ENCODE data around the gene NUDT1.

The NUDT1 gene

DNA sequence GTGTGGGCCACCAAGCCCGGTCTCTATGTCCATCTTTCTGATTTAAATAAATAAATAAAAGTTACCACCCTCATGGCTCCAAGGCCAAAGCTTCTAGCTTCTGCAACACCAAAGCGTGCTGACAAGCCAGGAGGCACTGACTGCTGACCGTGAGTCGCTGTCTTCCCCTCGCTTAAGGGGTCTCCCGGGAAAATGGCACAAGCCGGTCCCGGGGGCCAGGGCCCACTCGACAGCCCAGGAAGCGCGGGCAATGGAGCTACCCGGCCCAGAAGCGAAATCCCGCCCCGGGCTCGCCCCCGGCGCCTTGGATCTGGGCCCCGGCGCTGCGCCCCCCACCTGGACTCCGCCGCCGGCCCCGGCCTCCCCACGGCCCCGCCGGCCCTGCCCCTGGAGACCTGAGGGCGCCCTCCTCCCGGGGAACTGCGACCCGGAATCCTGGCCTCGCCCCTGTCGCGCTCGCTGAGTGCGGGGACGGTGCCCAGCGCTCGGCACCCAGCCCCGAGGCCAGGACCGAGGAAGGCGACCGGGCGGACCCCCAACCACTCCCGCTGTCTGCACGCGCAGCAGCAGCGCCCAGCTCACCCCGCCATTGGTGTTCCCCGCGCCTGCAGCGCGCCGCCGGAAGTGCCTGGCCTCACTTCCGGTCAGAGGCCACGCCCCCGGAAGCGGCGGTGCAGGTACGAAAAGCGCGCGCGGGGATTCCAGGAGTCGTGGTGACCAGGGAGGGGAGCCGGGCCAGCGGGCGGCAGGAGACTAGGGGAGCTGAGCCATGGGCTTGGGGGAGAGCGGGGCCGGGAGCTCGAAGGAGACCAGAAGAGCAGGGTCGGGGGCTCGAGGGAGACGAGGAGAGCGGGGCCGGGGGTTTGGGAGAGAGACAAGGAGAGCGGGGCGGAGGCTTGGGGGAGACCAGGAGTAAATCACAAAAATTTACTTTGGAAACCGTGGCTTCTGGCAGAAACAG, at the start of gene NUDT1, which contains the start of gene MRM2:
NUDT1 (plus strand) TSS at position 647 of the 961 bp plus-strand sequence. CDS start 2,349 bp downstream, outside the sequence.
MRM2 (minus strand) TSS at position 626 of the 961 bp plus-strand sequence; CDS start at position 590, 36 bp downstream.
- Mint-ChIP-seq H3K9me3 (no peaks in the 10 kb centered on the region), H3K27ac (peak within 1 kb of the TSS in 2 of 3 experiments; percentile 77 to 81), H3K36me3 (ENCODE audit: low read depth) (peaks cover 20% of the 10 kb centered on the region), H3K4me1 (peaks cover 12% of the 10 kb centered on the region), H3K27me3 (ENCODE audit: low read depth) (no peaks in the 10 kb centered on the region), H3K4me3 (peak within 1 kb of the TSS; percentile 91 to 96 (median 94))
- TF ChIP-seq, protein P1, sequence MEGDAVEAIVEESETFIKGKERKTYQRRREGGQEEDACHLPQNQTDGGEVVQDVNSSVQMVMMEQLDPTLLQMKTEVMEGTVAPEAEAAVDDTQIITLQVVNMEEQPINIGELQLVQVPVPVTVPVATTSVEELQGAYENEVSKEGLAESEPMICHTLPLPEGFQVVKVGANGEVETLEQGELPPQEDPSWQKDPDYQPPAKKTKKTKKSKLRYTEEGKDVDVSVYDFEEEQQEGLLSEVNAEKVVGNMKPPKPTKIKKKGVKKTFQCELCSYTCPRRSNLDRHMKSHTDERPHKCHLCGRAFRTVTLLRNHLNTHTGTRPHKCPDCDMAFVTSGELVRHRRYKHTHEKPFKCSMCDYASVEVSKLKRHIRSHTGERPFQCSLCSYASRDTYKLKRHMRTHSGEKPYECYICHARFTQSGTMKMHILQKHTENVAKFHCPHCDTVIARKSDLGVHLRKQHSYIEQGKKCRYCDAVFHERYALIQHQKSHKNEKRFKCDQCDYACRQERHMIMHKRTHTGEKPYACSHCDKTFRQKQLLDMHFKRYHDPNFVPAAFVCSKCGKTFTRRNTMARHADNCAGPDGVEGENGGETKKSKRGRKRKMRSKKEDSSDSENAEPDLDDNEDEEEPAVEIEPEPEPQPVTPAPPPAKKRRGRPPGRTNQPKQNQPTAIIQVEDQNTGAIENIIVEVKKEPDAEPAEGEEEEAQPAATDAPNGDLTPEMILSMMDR (IDR thresholded peaks at IDR 0.05; ENCODE audit: unreplicated experiment in 3 of 3) = no peak

DNA sequence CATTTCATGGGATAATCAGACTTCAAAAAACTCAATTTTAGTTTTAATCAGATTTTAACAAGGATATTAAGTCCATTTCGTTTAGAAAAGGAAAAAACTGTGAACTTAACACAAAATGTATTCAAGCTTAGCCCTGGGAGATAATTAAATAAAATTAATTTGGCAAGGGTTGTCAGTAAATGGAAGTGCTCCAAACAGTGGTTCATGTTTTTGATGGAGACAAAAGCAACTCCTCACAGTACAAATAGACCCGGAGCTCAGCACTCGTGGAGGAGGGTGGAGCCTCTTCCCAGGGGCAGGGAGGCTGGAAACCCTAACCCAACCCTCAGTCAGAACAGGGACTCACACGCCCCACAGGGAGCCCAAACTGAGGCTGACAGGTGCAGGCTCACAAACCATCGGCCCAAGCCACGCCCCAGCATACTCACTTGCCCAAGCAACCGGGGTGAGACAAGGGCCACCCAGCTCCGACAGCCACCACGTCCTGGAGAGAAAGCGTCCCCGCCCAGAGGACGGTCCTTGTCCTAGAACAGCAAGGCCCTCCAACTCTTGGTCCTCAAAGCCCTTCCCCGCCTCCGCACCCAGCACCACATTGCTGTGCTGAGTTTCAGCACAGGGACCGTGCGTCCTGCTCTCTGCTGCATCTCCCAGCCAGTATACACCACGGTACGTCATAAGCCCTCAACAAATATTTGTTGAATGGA, 49.0 kb upstream of the NUDT1 start:
- H3K27me3 Mint-ChIP-seq (ENCODE audit: low read depth) = peaks cover 10% of the 10 kb centered on the region
- H3K27ac Mint-ChIP-seq = no peak overlapping the region
- H3K4me3 Mint-ChIP-seq = no peak overlapping the region
- H3K36me3 Mint-ChIP-seq (ENCODE audit: low read depth) = peaks cover 77% of the 10 kb centered on the region
- H3K9me3 Mint-ChIP-seq = peaks cover 11% of the 10 kb centered on the region
- H3K4me1 Mint-ChIP-seq = peaks cover 20% of the 10 kb centered on the region
- TF ChIP-seq, protein P1 (IDR thresholded peaks at IDR 0.05; ENCODE audit: unreplicated experiment in 3 of 3) = no peak

DNA sequence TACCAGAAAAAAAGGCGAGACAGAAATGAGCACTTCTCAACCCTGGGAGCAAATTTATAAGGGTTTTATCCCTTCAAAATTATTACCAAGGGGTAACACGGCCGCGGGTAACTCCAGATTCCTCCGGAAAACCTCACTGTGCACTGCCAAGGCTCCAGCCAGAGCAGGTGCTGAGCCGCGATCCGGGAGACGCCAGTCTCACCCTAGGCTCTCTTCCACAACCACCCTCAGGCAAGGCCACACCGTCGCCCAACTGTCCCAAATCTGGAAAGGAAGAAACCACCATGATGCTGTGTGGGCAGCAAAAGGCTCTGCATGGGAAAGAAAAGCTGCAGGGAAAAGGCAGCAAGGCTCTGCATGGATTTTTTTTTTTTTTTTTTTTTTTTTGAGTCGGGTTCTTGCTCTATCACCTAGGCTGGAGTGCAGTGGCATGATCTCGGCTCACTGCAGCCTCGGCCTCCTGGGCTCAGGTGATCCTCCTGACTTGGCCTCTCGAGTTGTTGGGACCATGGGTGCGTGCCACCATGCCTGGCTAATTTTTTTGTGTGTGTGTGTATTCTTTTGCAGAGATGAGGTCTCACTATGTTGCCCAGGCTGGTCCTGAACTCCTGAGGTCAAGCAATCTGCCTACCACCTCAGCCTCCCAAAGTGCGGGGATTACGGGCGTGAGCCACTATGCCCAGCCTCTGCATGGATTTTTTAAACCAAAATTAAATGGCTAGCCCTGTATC, 48.3 kb upstream of the NUDT1 start:
- peaks cover 10% of the 10 kb centered on the region for H3K27me3 Mint-ChIP-seq (ENCODE audit: low read depth)
- peaks cover 69% of the 10 kb centered on the region for H3K36me3 Mint-ChIP-seq (ENCODE audit: low read depth)
- peaks cover 20% of the 10 kb centered on the region for H3K4me1 Mint-ChIP-seq
- TF ChIP-seq, protein P1 (IDR thresholded peaks at IDR 0.05; ENCODE audit: unreplicated experiment in 3 of 3) = no peak
- peaks cover 8% of the 10 kb centered on the region for H3K9me3 Mint-ChIP-seq
- no peak overlapping the region for H3K27ac Mint-ChIP-seq
- H3K4me3 Mint-ChIP-seq = no peak overlapping the region

DNA sequence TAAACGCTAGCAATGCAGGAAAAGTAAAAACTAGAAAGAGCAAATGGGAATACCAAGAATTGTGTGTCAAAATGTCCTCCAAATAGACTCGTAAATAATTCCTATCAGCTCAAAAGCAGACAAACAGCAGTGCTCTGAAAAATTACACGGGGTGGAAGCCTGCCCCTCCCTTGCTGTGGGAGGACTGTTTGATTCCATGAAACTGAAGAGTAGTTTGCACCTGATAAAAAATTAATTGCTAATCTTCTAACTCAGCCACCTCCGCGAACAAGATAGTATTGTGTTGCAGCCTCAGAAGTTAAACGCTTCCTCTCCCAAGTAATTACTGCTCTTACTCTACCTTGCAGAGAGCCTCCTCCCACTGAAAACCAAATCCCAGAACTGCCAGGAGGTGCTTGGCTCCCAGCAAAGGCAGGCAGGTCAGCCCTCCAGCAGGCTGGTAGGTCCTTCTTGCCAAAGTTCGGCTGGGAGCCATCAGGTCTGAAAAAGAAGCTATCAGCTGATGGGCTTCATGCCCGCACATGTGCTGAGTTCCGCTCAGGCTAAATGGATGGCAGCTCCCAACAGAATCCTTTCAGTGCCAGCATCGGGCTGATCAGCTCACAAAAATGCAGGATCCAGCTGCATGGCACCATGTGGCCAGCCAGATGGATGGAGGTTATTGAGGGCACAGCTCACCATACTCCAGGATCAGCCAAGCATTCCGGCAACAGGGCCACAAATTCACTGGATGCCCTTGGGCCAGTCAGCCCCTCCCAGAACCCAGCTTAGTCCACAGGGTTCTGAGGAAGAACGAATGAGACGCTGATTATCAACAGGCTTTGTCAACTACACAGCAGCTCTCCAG, 46.4 kb upstream of the NUDT1 start:
- H3K36me3 Mint-ChIP-seq (ENCODE audit: low read depth) = peaks cover 61% of the 10 kb centered on the region
- TF ChIP-seq, protein P1 (IDR thresholded peaks at IDR 0.05; ENCODE audit: unreplicated experiment in 3 of 3) = no peak
- H3K27me3 Mint-ChIP-seq (ENCODE audit: low read depth) = peaks cover 10% of the 10 kb centered on the region
- peaks cover 20% of the 10 kb centered on the region for H3K4me1 Mint-ChIP-seq
- no peaks in the 10 kb centered on the region for H3K9me3 Mint-ChIP-seq
- no peak overlapping the region for H3K27ac Mint-ChIP-seq
- no peak overlapping the region for H3K4me3 Mint-ChIP-seq

All from nephron (organoid).